Kidney epithelial cell (primary cell): ENCODE measurements around the gene CSKMT. TPM values are rescaled to one million over a fixed set of nuclear protein-coding genes. Genes with fewer than 3 reads are reported as not detected.

ENCODE experiments used
- DNase-seq: peaks from one replicate; pipeline ENCODE4 v3.0.0-alpha.2; 2010; ENCODE audit warnings: low read depth
- H3K27me3 ChIP-seq: 2 replicates; pipeline ENCODE4 v1.6.0; 2011; ENCODE audit warnings: low read length; ENCODE audit not compliant: control insufficient read depth, insufficient read depth
- H3K36me3 ChIP-seq: 2 replicates; pipeline ENCODE4 v1.5.1; 2011; ENCODE audit warnings: low read length; ENCODE audit not compliant: control insufficient read depth, insufficient read depth
- H3K4me3 ChIP-seq: 2 replicates; pipeline ENCODE4 v1.5.1; 2011; ENCODE audit warnings: low read depth, mild to moderate bottlenecking, control low read depth, low read length
- CTCF ChIP-seq: IDR thresholded peaks from 2 replicates; pipeline ENCODE4 v1.5.1; 2011; ENCODE audit warnings: mild to moderate bottlenecking, moderate library complexity, low read length, control low read depth, inconsistent platforms; ENCODE audit not compliant: insufficient read depth, poor library complexity, severe bottlenecking
- total RNA-seq: library from RNA; depleted of rRNA; stranded (reverse); fragments of >200 nt; gene quantifications from 2 replicates; pipeline ENCODE4 v1.2.3, GENCODE V29; 2015

Gene CSKMT
- total RNA-seq, 1 donor from 2014 or later = 3.4 TPM

- no peak for DNase-seq
- H3K27me3 ChIP-seq = no peaks in the 10 kb centered on the region
- TF ChIP-seq CTCF = no peak
- H3K4me3 ChIP-seq = peak within 1 kb of the TSS; percentile 100
- H3K36me3 ChIP-seq = peaks cover 3% of the 10 kb centered on the region
Observed at GRCh38 chr11:62678770-62679696, 13.9 kb downstream of the CSKMT start, which contains the start of gene UBXN1. TSS of gene UBXN1 (minus strand) at chr11:62679073. CDS start at chr11:62678923, 150 bp downstream.

DNA sequence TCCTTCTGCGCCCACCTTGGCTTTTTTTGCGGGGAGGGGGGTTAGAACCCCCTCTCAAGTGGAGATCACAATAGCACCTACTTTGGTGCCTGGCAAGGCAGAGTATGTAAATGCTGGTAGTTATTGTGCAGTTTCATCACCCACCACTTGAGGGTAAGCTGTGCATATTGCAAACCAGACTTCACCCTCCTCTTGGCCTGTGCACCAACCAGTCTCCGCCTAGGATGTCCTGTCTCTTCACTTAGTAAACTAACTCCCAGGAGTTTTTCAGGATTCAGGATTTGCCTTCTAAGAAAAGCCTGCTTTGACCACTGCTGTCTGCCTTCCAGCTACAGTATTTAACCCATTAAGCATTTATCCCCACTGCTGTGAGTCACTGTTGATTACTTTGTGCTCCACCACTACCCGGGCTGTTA is 15.7 kb downstream of the CSKMT start:
- Histone ChIP-seq H3K36me3 (peaks cover 3% of the 10 kb centered on the region), H3K4me3 (no peak overlapping the region), H3K27me3 (no peaks in the 10 kb centered on the region)
- peak; percentile 56 for TF ChIP-seq CTCF
- no peak for DNase-seq

DNA sequence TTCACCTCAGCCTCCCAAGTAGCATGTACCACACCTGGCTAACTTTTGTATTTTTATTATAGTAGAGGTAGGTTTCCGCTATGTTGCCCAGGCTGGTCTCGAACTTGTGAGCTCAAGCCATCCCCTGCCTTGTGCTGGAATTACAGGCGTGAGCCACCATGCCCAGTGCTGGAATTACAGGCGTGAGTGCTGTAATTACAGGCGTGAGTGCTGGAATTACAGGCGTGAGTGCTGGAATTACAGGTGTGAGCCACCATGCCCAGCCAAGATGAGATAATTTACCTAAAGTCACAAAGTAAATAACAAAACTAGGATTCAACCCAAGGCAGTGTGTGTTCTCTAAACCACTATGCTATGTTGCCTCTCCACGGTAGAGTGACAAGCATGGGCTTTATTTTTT is 17.4 kb downstream of the CSKMT start:
- peaks cover 3% of the 10 kb centered on the region for H3K36me3 ChIP-seq
- H3K27me3 ChIP-seq = no peaks in the 10 kb centered on the region
- TF ChIP-seq CTCF = no peak
- no peak overlapping the region for H3K4me3 ChIP-seq
- no peak for DNase-seq

DNA sequence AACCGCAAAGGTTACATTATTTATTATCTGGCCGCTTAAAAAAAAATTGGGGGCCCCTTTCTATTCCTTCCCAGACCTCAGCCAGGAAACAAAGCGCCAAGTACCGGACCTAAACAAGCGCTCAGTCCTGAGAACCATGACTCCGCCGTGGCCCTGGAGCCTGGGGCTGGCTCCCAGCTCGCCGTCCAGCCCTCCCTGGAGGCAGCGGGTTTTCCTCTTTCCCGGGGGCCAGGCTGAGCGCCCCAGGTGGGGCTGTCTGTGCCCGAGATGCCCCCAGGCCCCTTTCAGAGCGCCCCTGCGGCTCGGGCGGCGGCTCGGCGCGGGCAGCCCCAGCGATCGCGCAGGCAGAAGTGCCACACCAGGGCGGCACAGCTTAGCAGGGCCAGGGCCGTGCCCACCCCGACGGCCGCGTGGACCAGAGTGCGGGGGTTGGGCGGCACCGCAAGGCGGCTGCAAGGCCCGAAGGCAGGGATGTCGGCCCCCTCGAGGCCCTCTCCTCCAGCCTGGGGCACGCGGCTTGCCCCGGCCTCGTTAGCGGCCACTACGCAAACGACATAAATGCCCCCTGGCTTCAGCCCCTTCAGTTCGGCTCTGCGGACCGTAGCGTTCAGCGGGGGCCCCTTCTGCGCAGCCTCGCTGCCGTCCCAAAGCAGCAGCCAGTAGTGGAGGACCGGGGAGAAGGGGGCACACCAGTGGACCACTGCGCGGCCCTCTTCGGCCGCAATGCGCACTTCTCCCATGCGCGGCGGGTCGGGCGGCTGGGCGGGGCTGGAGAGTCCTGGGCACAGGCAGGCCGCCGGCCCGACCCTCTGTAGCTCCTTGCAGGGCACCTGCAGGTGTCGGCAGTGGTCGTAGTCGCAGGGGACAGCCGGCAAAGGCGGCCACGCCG is 22.6 kb downstream of the CSKMT start:
- H3K27me3 ChIP-seq = peaks cover 6% of the 10 kb centered on the region
- TF ChIP-seq CTCF = no peak
- DNase-seq = no peak
- H3K4me3 ChIP-seq = no peak overlapping the region
- H3K36me3 ChIP-seq = no peaks in the 10 kb centered on the region

GRCh38 chr11:62688491-62688890 is 23.4 kb downstream of the CSKMT start:
- no peaks in the 10 kb centered on the region for H3K36me3 ChIP-seq
- no peak overlapping the region for H3K4me3 ChIP-seq
- H3K27me3 ChIP-seq = peaks cover 6% of the 10 kb centered on the region
- no peak for DNase-seq
- no peak for TF ChIP-seq CTCF
